DND-41 (cell line): ENCODE measurements around the gene KCNC1.

Source experiments
- ATAC-seq: fragments of 200-7000 bp; cut with Tn5 transposase; 3 replicates; pipeline ENCODE4 v1.9.1; 2021; ENCODE audit warnings: low read depth; ENCODE audit not compliant: insufficient read depth
- DNase-seq: peaks from one replicate; pipeline ENCODE4 v3.0.0-alpha.2; 2020
- H2AFZ ChIP-seq: 2 replicates; pipeline ENCODE4 v1.6.0; 2012; ENCODE audit warnings: low read depth, low read length
- H3K27ac ChIP-seq: 2 replicates; pipeline ENCODE4 v1.5.1; 2012; ENCODE audit warnings: low read length, inconsistent platforms
- H3K27me3 ChIP-seq: fragments of 200-600 bp; sonication (generic); 2 replicates; pipeline ENCODE4 v1.6.0; 2012; ENCODE audit warnings: low read length, mild to moderate bottlenecking, inconsistent platforms; ENCODE audit not compliant: insufficient read depth, poor library complexity
- H3K36me3 ChIP-seq: 2 replicates; pipeline ENCODE4 v1.5.1; 2012; ENCODE audit warnings: low read length, inconsistent platforms; ENCODE audit not compliant: insufficient read depth
- H3K4me1 ChIP-seq: 2 replicates; pipeline ENCODE4 v1.5.1; 2012; ENCODE audit warnings: mild to moderate bottlenecking, low read length; ENCODE audit not compliant: insufficient read depth
- H3K4me2 ChIP-seq: 2 replicates; pipeline ENCODE4 v1.6.0; 2012; ENCODE audit warnings: mild to moderate bottlenecking, moderate library complexity, low read length, inconsistent platforms; ENCODE audit not compliant: insufficient read depth
- H3K4me3 ChIP-seq, 2 experiments: fragments of 200-600 bp in 1 of 2; shearing (Covaris generic) in 1 of 2; 2 replicates each; pipeline ENCODE4 v1.5.1; 2012 to 2016; ENCODE audit warnings: inconsistent platforms in 2 of 2, low read length in 2 of 2, mild to moderate bottlenecking in 2 of 2, low read depth in 1 of 2, moderate library complexity in 1 of 2
- H3K79me2 ChIP-seq: 2 replicates; pipeline ENCODE4 v1.6.0; 2012; ENCODE audit warnings: low read length, inconsistent platforms; ENCODE audit not compliant: insufficient read depth
- H3K9ac ChIP-seq: 2 replicates; pipeline ENCODE4 v1.6.0; 2012; ENCODE audit warnings: low read depth, mild to moderate bottlenecking, inconsistent platforms, low read length, moderate library complexity
- H3K9me3 ChIP-seq: 2 replicates; pipeline ENCODE4 v1.5.1; 2012; ENCODE audit warnings: low read length, moderate library complexity, mild to moderate bottlenecking, inconsistent platforms; ENCODE audit not compliant: insufficient read depth, severe bottlenecking
- H4K20me1 ChIP-seq: 2 replicates; pipeline ENCODE4 v1.6.0; 2012; ENCODE audit warnings: low read length; ENCODE audit not compliant: insufficient read depth
- CTCF ChIP-seq: IDR thresholded peaks from 2 replicates; pipeline ENCODE4 v1.5.1; 2012; ENCODE audit warnings: borderline replicate concordance, low read length, moderate library complexity, mild to moderate bottlenecking; ENCODE audit not compliant: poor library complexity, severe bottlenecking; ENCODE audit errors: extremely low read depth
- EZH2 ChIP-seq: IDR thresholded peaks from 3 replicates; pipeline ENCODE4 v1.6.1; 2012; ENCODE audit warnings: borderline replicate concordance, low read depth, mild to moderate bottlenecking, moderate library complexity, low read length, inconsistent platforms; ENCODE audit not compliant: severe bottlenecking

KCNC1 gene

DNA sequence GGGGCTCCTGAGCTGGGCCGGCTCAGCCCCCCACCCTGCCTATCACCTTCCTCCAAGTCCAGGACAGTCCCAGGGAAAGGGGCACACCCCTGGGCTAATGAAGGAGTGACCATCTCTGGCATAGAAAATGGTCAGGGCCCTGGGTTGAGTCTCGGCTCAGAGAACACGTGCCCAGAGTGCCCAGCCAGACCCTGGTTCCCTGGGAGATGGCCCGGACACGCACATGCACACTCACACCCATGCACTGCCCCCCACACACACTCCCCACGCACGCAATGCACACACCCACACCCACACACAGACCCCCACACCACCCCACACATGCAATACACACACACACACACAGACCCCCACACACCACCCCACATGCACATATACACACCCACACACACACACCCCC, 28.7 kb downstream of the KCNC1 start:
- H3K27ac ChIP-seq = no peak overlapping the region
- H3K9ac ChIP-seq = no peak overlapping the region
- no peaks in the 10 kb centered on the region for H3K36me3 ChIP-seq
- DNase-seq = no peak
- H3K4me3 ChIP-seq = no peak overlapping the region
- H3K79me2 ChIP-seq = no peaks in the 10 kb centered on the region
- no peaks in the 10 kb centered on the region for H4K20me1 ChIP-seq
- TF ChIP-seq EZH2 (no peak), CTCF (no peak)
- H3K9me3 ChIP-seq = no peaks in the 10 kb centered on the region
- no peaks in the 10 kb centered on the region for H3K27me3 ChIP-seq
- no peak for ATAC-seq
- no peaks in the 10 kb centered on the region for H3K4me1 ChIP-seq
- no peak overlapping the region for H2AFZ ChIP-seq
- H3K4me2 ChIP-seq = no peak overlapping the region

GRCh38 chr11:17763703-17764102, 29.1 kb downstream of the KCNC1 start:
- no peak for ATAC-seq
- H3K9ac ChIP-seq = no peak overlapping the region

GRCh38 chr11:17764446-17765218, 30.1 kb downstream of the KCNC1 start:
- Histone ChIP-seq H3K4me3 (no peak overlapping the region), H3K4me1 (no peaks in the 10 kb centered on the region), H3K27ac (no peak overlapping the region), H3K36me3 (no peaks in the 10 kb centered on the region), H3K27me3 (no peaks in the 10 kb centered on the region), H4K20me1 (no peaks in the 10 kb centered on the region), H3K4me2 (no peak overlapping the region), H3K9me3 (no peaks in the 10 kb centered on the region), H3K79me2 (no peaks in the 10 kb centered on the region), H3K9ac (no peak overlapping the region), H2AFZ (no peak overlapping the region)
- TF ChIP-seq CTCF = no peak
- no peak for TF ChIP-seq EZH2
- DNase-seq (no peak), ATAC-seq (no peak)

More at GRCh38 chr11:17763703-17764102, 29.1 kb downstream of the KCNC1 start:
- TF ChIP-seq CTCF (no peak), EZH2 (no peak)
- Histone ChIP-seq H3K79me2 (no peaks in the 10 kb centered on the region), H2AFZ (no peak overlapping the region), H3K4me3 (no peak overlapping the region), H3K27me3 (no peaks in the 10 kb centered on the region), H4K20me1 (no peaks in the 10 kb centered on the region), H3K36me3 (no peaks in the 10 kb centered on the region), H3K27ac (no peak overlapping the region), H3K9me3 (no peaks in the 10 kb centered on the region), H3K4me2 (no peak overlapping the region), H3K4me1 (no peaks in the 10 kb centered on the region)
- no peak for DNase-seq
